ENCODE data around the gene BTBD1. TPM values are rescaled to one million over a fixed set of nuclear protein-coding genes. Genes with fewer than 3 reads are reported as not detected.

BTBD1 gene
- total RNA-seq, 2 donors from 2014 or later = 56.7 to 63.6 TPM

- DNase-seq = no peak
- Histone ChIP-seq H3K9ac (ENCODE audit: low read depth in 2 of 2, low read length in 2 of 2) (no peak overlapping the region), H3K36me3 (no peaks in the 10 kb centered on the region), H3K4me1 (no peaks in the 10 kb centered on the region), H3K9me3 (no peaks in the 10 kb centered on the region), H3K27ac (no peak overlapping the region), H3K27me3 (no peaks in the 10 kb centered on the region), H3K4me3 (no peak overlapping the region)
- intact Hi-C loops (cut with DNase I) = no loop called here
- TF ChIP-seq CTCF (IDR thresholded peaks at IDR 0.05) = no peak
Measured at GRCh38 chr15:82970078-82970686, 96.9 kb downstream of the BTBD1 start.

- intact Hi-C loops (cut with DNase I) = no loop called here
- Histone ChIP-seq H3K9me3 (no peaks in the 10 kb centered on the region), H3K4me1 (no peaks in the 10 kb centered on the region), H3K9ac (ENCODE audit: low read depth in 2 of 2, low read length in 2 of 2) (no peak overlapping the region), H3K4me3 (no peak overlapping the region), H3K36me3 (no peaks in the 10 kb centered on the region), H3K27ac (no peak overlapping the region), H3K27me3 (no peaks in the 10 kb centered on the region)
- no peak for TF ChIP-seq CTCF (IDR thresholded peaks at IDR 0.05)
- no peak for DNase-seq
Measured at GRCh38 chr15:82969353-82969752, 97.7 kb downstream of the BTBD1 start.

- Histone ChIP-seq H3K4me3 (no peak overlapping the region), H3K4me1 (no peaks in the 10 kb centered on the region), H3K27me3 (no peaks in the 10 kb centered on the region), H3K27ac (no peak overlapping the region), H3K36me3 (no peaks in the 10 kb centered on the region), H3K9ac (ENCODE audit: low read depth in 2 of 2, low read length in 2 of 2) (no peak overlapping the region), H3K9me3 (no peaks in the 10 kb centered on the region)
- TF ChIP-seq CTCF (IDR thresholded peaks at IDR 0.05) = no peak
- intact Hi-C loops (cut with DNase I) = no loop called here
- DNase-seq = no peak
Measured at GRCh38 chr15:82968066-82968465, 99.0 kb downstream of the BTBD1 start.

GRCh38 chr15:82966671-82967071 is 100.4 kb downstream of the BTBD1 start:
- Histone ChIP-seq H3K4me3 (no peak overlapping the region), H3K27ac (no peak overlapping the region), H3K4me1 (no peaks in the 10 kb centered on the region), H3K27me3 (no peaks in the 10 kb centered on the region), H3K36me3 (no peaks in the 10 kb centered on the region), H3K9me3 (no peaks in the 10 kb centered on the region), H3K9ac (ENCODE audit: low read depth in 2 of 2, low read length in 2 of 2) (no peak overlapping the region)
- TF ChIP-seq CTCF (IDR thresholded peaks at IDR 0.05) = no peak
- DNase-seq = no peak
- intact Hi-C loops (cut with DNase I) = no loop called here

Small RNA genes within 50 kb of the gene (microRNA-seq; reads per million reads assigned to microRNA genes)
- gene MIR4515 = not detected

Other genes starting within 250 kb of the BTBD1 start
- gene HOMER2, start 114.5 kb downstream of the BTBD1 start, total RNA-seq = 1 to 10 TPM; 2.4 to 3.1 TPM
- 10 to 100 TPM; 22.8 to 23.0 TPM for gene RAMAC, start 81.0 kb downstream of the BTBD1 start, total RNA-seq
- gene C15orf40, start 55.6 kb downstream of the BTBD1 start, total RNA-seq = 10 to 100 TPM; 19.0 to 22.7 TPM
- 1 to 10 TPM in 1 of 2 donors, under 1 TPM in 1; 0.62 to 1.5 TPM for gene TM6SF1, start 40.4 kb upstream of the BTBD1 start, total RNA-seq
- 10 to 100 TPM; 16.2 to 16.7 TPM for gene HDGFL3, start 140.6 kb upstream of the BTBD1 start, total RNA-seq
- not detected for gene BNC1, start 217.4 kb upstream of the BTBD1 start, total RNA-seq

All from colonic mucosa (tissue), 4 donors.